Gastroesophageal sphincter (tissue), 3 donors: ENCODE measurements around the gene NOSIP.

ENCODE experiments used
- CTCF ChIP-seq, 4 experiments: fragments of 200-600 bp in 2 of 4; fragments of 450-650 bp in 2 of 4; sonication (generic) in 1 of 4; IDR thresholded peaks; one replicate each; pipeline ENCODE4 v1.5.1; 2017 to 2019; ENCODE audit warnings: antibody characterized with exemption in 4 of 4, mild to moderate bottlenecking in 2 of 4, moderate library complexity in 2 of 4
- POLR2A ChIP-seq, 2 donors: fragments of 450-650 bp; IDR thresholded peaks; one replicate each; pipeline ENCODE4 v1.6.1; 2017; ENCODE audit warnings: antibody characterized with exemption in 2 of 2, mild to moderate bottlenecking in 2 of 2, moderate library complexity in 1 of 2
- POLR2AphosphoS5 ChIP-seq: sonication (generic); formaldehyde crosslinking; IDR thresholded peaks from one replicate; pipeline ENCODE4 v1.6.1; 2017; ENCODE audit warnings: antibody characterized with exemption

- no peak for TF ChIP-seq CTCF (IDR thresholded peaks at IDR 0.05)
- TF ChIP-seq POLR2AphosphoS5, result no peak
- TF ChIP-seq POLR2A (IDR thresholded peaks at IDR 0.05), result no peak
These were observed 66.6 kb downstream of the NOSIP start for GRCh38 chr19:49513746-49514118.
